ENCODE measurements around the gene CADM1. TPM values are rescaled to one million over a fixed set of nuclear protein-coding genes. Genes with fewer than 3 reads are reported as not detected.
A peak's percentile ranks its signal among the peaks of the same experiment; 100 is the strongest.

CADM1 gene
- total RNA-seq: 10 to 100 TPM in 3 of 5 donors, under 1 TPM in 2; 0.58 to 29.7 (median 10.3) TPM
- 1 to 10 TPM; 3.4 to 5.9 (median 4.7) TPM for polyA plus RNA-seq
- long read RNA-seq, donor 1, partial matches to known transcripts: 0 of 2 reads
- long read RNA-seq, donor 1, other reads (novel, unspliced or antisense): 0 of 2 reads
- long read RNA-seq, donor 2, partial matches to known transcripts: 7 of 9 reads
- long read RNA-seq, donor 2, other reads (novel, unspliced or antisense): 0 of 9 reads
- long read RNA-seq, donor 3, partial matches to known transcripts: 0 of 4 reads
- long read RNA-seq, donor 3, other reads (novel, unspliced or antisense): 0 of 4 reads
- long read RNA-seq, donor 4, partial matches to known transcripts: 5 of 6 reads
- long read RNA-seq, donor 4, other reads (novel, unspliced or antisense): 0 of 6 reads
- long read RNA-seq, donor 5, transcript CADM1-220 (2 exons, 734 nt): major isoform, 6 of 25 reads
- long read RNA-seq, donor 5, partial matches to known transcripts: 18 of 25 reads
- long read RNA-seq, donor 5, other reads (novel, unspliced or antisense): 0 of 25 reads
- long read RNA-seq, donor 6, partial matches to known transcripts: 17 of 25 reads
- long read RNA-seq, donor 6, other reads (novel, unspliced or antisense): 0 of 25 reads
- long read RNA-seq, donor 7, partial matches to known transcripts: 13 of 17 reads
- long read RNA-seq, donor 7, other reads (novel, unspliced or antisense): 0 of 17 reads
- long read RNA-seq, donor 8, partial matches to known transcripts: 8 of 11 reads
- long read RNA-seq, donor 8, other reads (novel, unspliced or antisense): 0 of 11 reads
- long read RNA-seq, donor 9, transcript CADM1-220 (2 exons, 734 nt): major isoform, 5 of 6 reads
- long read RNA-seq, donor 9, partial matches to known transcripts: 0 of 6 reads
- long read RNA-seq, donor 9, other reads (novel, unspliced or antisense): 0 of 6 reads
- long read RNA-seq, donor 10, partial matches to known transcripts: 0 of 3 reads
- long read RNA-seq, donor 10, other reads (novel, unspliced or antisense): 0 of 3 reads

- H3K4me1 ChIP-seq: peaks cover 9 to 45% (median 38%) of the 10 kb centered on the region in 4 donors
- H3K9me3 ChIP-seq: no peaks in the 10 kb centered on the region
- H3K27me3 ChIP-seq: peaks cover 0 to 58% (median 21%) of the 10 kb centered on the region in 3 donors
- peak within 1 kb of the TSS; percentile 78 to 87 (median 83) for H3K27ac ChIP-seq
- no peaks in the 10 kb centered on the region for H3K36me3 ChIP-seq
- DNase-seq: peak; percentile 96 to 98
- H3K4me3 ChIP-seq: peak within 1 kb of the TSS; percentile 65 to 79 (median 68)
- intact Hi-C loops (cut with DNase I; ENCODE audit: low total_unique reads): no loop called here
- 0 to 2% (median 1%) methylated on average over 38 to 76 of the region's 76 CpGs for WGBS, 5 donors
- TF ChIP-seq CTCF (IDR thresholded peaks at IDR 0.05) (peak in 5 of 7 experiments; percentile 33 to 85 (median 57)), EP300 (IDR thresholded peaks at IDR 0.05) (no peak), POLR2A (IDR thresholded peaks at IDR 0.05) (peak in 2 of 4 donors; percentile 71 to 80), POLR2AphosphoS5 (IDR thresholded peaks at IDR 0.05) (peak; percentile 79 to 96 (median 94))
These were observed at the start of gene CADM1 for GRCh38 chr11:115504276-115505158. TSS of gene CADM1 (minus strand) at chr11:115504415.

- H3K4me3 ChIP-seq: no peak overlapping the region
- no peaks in the 10 kb centered on the region for H3K27me3 ChIP-seq
- no peaks in the 10 kb centered on the region for H3K9me3 ChIP-seq
- WGBS, 5 donors: 86 to 90% (median 90%) methylated on average over 15 of the region's 15 CpGs
- intact Hi-C loops (cut with DNase I; ENCODE audit: low total_unique reads): no loop called here
- no peak for TF ChIP-seq POLR2A (IDR thresholded peaks at IDR 0.05)
- no peak for TF ChIP-seq POLR2AphosphoS5 (IDR thresholded peaks at IDR 0.05)
- TF ChIP-seq EP300 (IDR thresholded peaks at IDR 0.05): no peak
- no peak for TF ChIP-seq CTCF (IDR thresholded peaks at IDR 0.05)
- peaks cover 0 to 4% (median 2%) of the 10 kb centered on the region in 4 donors for H3K4me1 ChIP-seq
- no peak for DNase-seq
- no peak overlapping the region for H3K27ac ChIP-seq
- H3K36me3 ChIP-seq: no peaks in the 10 kb centered on the region
These were observed 48.7 kb upstream of the CADM1 start for GRCh38 chr11:115552773-115553438.

GRCh38 chr11:115552151-115552772, 48.0 kb upstream of the CADM1 start:
- H3K9me3 ChIP-seq: no peaks in the 10 kb centered on the region
- H3K4me3 ChIP-seq: no peak overlapping the region
- H3K27me3 ChIP-seq: no peaks in the 10 kb centered on the region
- no peak for TF ChIP-seq EP300 (IDR thresholded peaks at IDR 0.05)
- no peak for TF ChIP-seq CTCF (IDR thresholded peaks at IDR 0.05)
- no peak for TF ChIP-seq POLR2AphosphoS5 (IDR thresholded peaks at IDR 0.05)
- no peak for TF ChIP-seq POLR2A (IDR thresholded peaks at IDR 0.05)
- intact Hi-C loops (cut with DNase I; ENCODE audit: low total_unique reads): no loop called here
- H3K27ac ChIP-seq: no peak overlapping the region
- DNase-seq: no peak
- H3K4me1 ChIP-seq: peaks cover 0 to 4% (median 2%) of the 10 kb centered on the region in 4 donors
- 82 to 95% (median 88%) methylated on average over 7 of the region's 7 CpGs for WGBS, 5 donors
- H3K36me3 ChIP-seq: no peaks in the 10 kb centered on the region

All from stomach (tissue), 19 donors.